H9 (cell line): ENCODE measurements around the gene BTBD1. TPM values are rescaled to one million over a fixed set of nuclear protein-coding genes. Genes with fewer than 3 reads are reported as not detected.

Experiments used
- DNase-seq: peaks from one replicate; pipeline ENCODE4 v3.0.0-alpha.2; 2017
- H2AFZ ChIP-seq: one replicate; pipeline ENCODE4 v1.6.1; 2013; ENCODE audit warnings: mild to moderate bottlenecking, low read length, control low read depth, moderate library complexity
- H2AK5ac ChIP-seq: 2 replicates; pipeline ENCODE4 v1.6.1; 2013; ENCODE audit warnings: low read length, control low read depth, mixed read lengths; ENCODE audit not compliant: insufficient read length
- H2BK120ac ChIP-seq: one replicate; pipeline ENCODE4 v1.6.1; 2013; ENCODE audit warnings: low read depth, mild to moderate bottlenecking, low read length, control low read depth, inconsistent platforms; ENCODE audit not compliant: poor library complexity, severe bottlenecking
- H2BK12ac ChIP-seq: 2 replicates; pipeline ENCODE4 v1.6.1; 2013; ENCODE audit warnings: low read length, control low read depth, mixed read lengths, low read depth; ENCODE audit not compliant: insufficient read length
- H2BK15ac ChIP-seq: 2 replicates; pipeline ENCODE4 v1.6.1; 2013; ENCODE audit warnings: low read depth, low read length, control low read depth
- H2BK20ac ChIP-seq: one replicate; pipeline ENCODE4 v1.6.1; 2013; ENCODE audit warnings: low read depth, mild to moderate bottlenecking, low read length, control low read depth, inconsistent platforms; ENCODE audit not compliant: poor library complexity, severe bottlenecking
- H2BK5ac ChIP-seq: 2 replicates; pipeline ENCODE4 v1.6.1; 2013; ENCODE audit warnings: low read length, control low read depth, mixed read lengths; ENCODE audit not compliant: insufficient read length
- H3K14ac ChIP-seq: 2 replicates; pipeline ENCODE4 v1.6.1; 2013; ENCODE audit warnings: low read length, control low read depth; ENCODE audit not compliant: insufficient read depth
- H3K18ac ChIP-seq: 2 replicates; pipeline ENCODE4 v1.6.1; 2013; ENCODE audit warnings: low read depth, mild to moderate bottlenecking, mixed read lengths, low read length, control low read depth; ENCODE audit not compliant: insufficient read length
- H3K23ac ChIP-seq: 2 replicates; pipeline ENCODE4 v1.6.1; 2013; ENCODE audit warnings: low read length, control low read depth, mixed read lengths, low read depth; ENCODE audit not compliant: insufficient read length
- H3K23me2 ChIP-seq: 2 replicates; pipeline ENCODE4 v1.6.1; 2013; ENCODE audit warnings: low read depth, mild to moderate bottlenecking, mixed read lengths, low read length, control low read depth; ENCODE audit not compliant: insufficient read length, poor library complexity, severe bottlenecking
- H3K27ac ChIP-seq: 2 replicates; pipeline ENCODE4 v1.5.1; 2013; ENCODE audit warnings: low read length, control low read depth, mixed read lengths, low read depth; ENCODE audit not compliant: insufficient read length
- H3K27me3 ChIP-seq: 2 replicates; pipeline ENCODE4 v1.6.1; 2013; ENCODE audit warnings: low read length, control low read depth, inconsistent platforms; ENCODE audit not compliant: insufficient read depth
- H3K4ac ChIP-seq: 2 replicates; pipeline ENCODE4 v1.6.1; 2013; ENCODE audit warnings: low read depth, mild to moderate bottlenecking, control low read depth, inconsistent platforms, low read length, moderate library complexity
- H3K4me1 ChIP-seq: 2 replicates; pipeline ENCODE4 v1.6.1; 2013; ENCODE audit warnings: low read length, control low read depth, inconsistent platforms; ENCODE audit not compliant: insufficient read depth
- H3K4me2 ChIP-seq: 2 replicates; pipeline ENCODE4 v1.6.1; 2013; ENCODE audit warnings: low read length, control low read depth, mixed read lengths; ENCODE audit not compliant: insufficient read length, insufficient read depth
- H3K56ac ChIP-seq: 2 replicates; pipeline ENCODE4 v1.6.1; 2013; ENCODE audit warnings: low read depth, mild to moderate bottlenecking, mixed read lengths, low read length, control low read depth; ENCODE audit not compliant: insufficient read length
- H3K79me1 ChIP-seq: 2 replicates; pipeline ENCODE4 v1.6.1; 2013; ENCODE audit warnings: low read depth, mild to moderate bottlenecking, moderate library complexity, low read length, control low read depth, inconsistent platforms; ENCODE audit not compliant: insufficient read depth, poor library complexity, severe bottlenecking
- H3K79me2 ChIP-seq: 2 replicates; pipeline ENCODE4 v1.6.1; 2013; ENCODE audit warnings: low read length, control low read depth, inconsistent platforms; ENCODE audit not compliant: insufficient read depth
- H3K9ac ChIP-seq: 2 replicates; pipeline ENCODE4 v1.6.1; 2013; ENCODE audit warnings: low read length, control low read depth, mixed read lengths; ENCODE audit not compliant: insufficient read length; ENCODE audit errors: extremely low read depth
- H3K9me3 ChIP-seq: one replicate; pipeline ENCODE4 v1.6.1; 2013; ENCODE audit warnings: low read depth, low read length, inconsistent platforms; ENCODE audit not compliant: control insufficient read depth
- H3T11ph ChIP-seq: one replicate; pipeline ENCODE4 v1.6.1; 2013; ENCODE audit warnings: mild to moderate bottlenecking, low read length, control low read depth, inconsistent platforms
- H4K20me1 ChIP-seq: one replicate; pipeline ENCODE4 v1.6.1; 2013; ENCODE audit not compliant: control insufficient read depth, insufficient read length, insufficient read depth
- H4K5ac ChIP-seq: 2 replicates; pipeline ENCODE4 v1.6.1; 2013; ENCODE audit warnings: low read depth, mild to moderate bottlenecking, mixed read lengths, low read length, control low read depth; ENCODE audit not compliant: insufficient read length
- H4K8ac ChIP-seq: replicated peaks from 2 replicates; pipeline ENCODE4 v1.6.1; 2013; ENCODE audit warnings: low read length, control low read depth, mixed read lengths, low read depth; ENCODE audit not compliant: insufficient read length
- H4K91ac ChIP-seq: 2 replicates; pipeline ENCODE4 v1.6.1; 2013; ENCODE audit warnings: low read depth, mild to moderate bottlenecking, moderate library complexity, mixed read lengths, low read length, control low read depth; ENCODE audit not compliant: insufficient read length
- H3K27ac Mint-ChIP-seq, 3 experiments: 2 replicates in 2 of 3; 3 replicates in 1 of 3; pipeline ENCODE4 v1.8.0; 2020 to 2021; ENCODE audit warnings: mixed read lengths in 3 of 3, mild to moderate bottlenecking in 1 of 3, moderate library complexity in 1 of 3
- H3K27me3 Mint-ChIP-seq: 2 replicates; pipeline ENCODE4 v1.8.0; 2021; ENCODE audit warnings: low read depth, mild to moderate bottlenecking, moderate library complexity, mixed read lengths
- H3K36me3 Mint-ChIP-seq, 3 experiments: 2 replicates in 2 of 3; 3 replicates in 1 of 3; pipeline ENCODE4 v1.8.0; 2020 to 2021; ENCODE audit warnings: low read depth in 3 of 3, mixed read lengths in 3 of 3; ENCODE audit not compliant: insufficient read depth in 1 of 3
- H3K4me1 Mint-ChIP-seq, 2 experiments: 2 replicates each; pipeline ENCODE4 v1.8.0; 2020; ENCODE audit warnings: mixed read lengths in 2 of 2
- H3K4me3 Mint-ChIP-seq, 2 experiments: 2 replicates in 1 of 2; 3 replicates in 1 of 2; pipeline ENCODE4 v1.8.0; 2020 to 2021; ENCODE audit warnings: mild to moderate bottlenecking in 2 of 2, mixed read lengths in 2 of 2, moderate library complexity in 1 of 2
- H3K9me3 Mint-ChIP-seq, 2 experiments: 2 replicates in 1 of 2; 3 replicates in 1 of 2; pipeline ENCODE4 v1.8.0; 2020; ENCODE audit warnings: mild to moderate bottlenecking in 2 of 2, mixed read lengths in 2 of 2, moderate library complexity in 1 of 2
- WGBS: extraction: QIAGEN DNeasy Blood & Tissue Kit; methylation state at CpG from one replicate; pipeline ENCODE4 v1.1.7; 2013; ENCODE audit warnings: missing lambda C conversion rate, low lambda C conversion rate, mixed read lengths; ENCODE audit not compliant: insufficient read length; ENCODE audit errors: extremely low coverage; 5-methylcytosine and 5-hydroxymethylcytosine counted together
- total RNA-seq: library from RNA; stranded (reverse); gene quantifications from 2 replicates; pipeline ENCODE4 v1.2.1, GENCODE V29; 2021
- TF ChIP-seq, protein P1 (sequence below): fragments of 200-600 bp; sonication (generic); conservative IDR thresholded peaks from 3 replicates; pipeline ENCODE4 v1.8.0; 2021; ENCODE audit warnings: antibody characterized with exemption, mild to moderate bottlenecking

Gene BTBD1
- total RNA-seq, 1 experiment from 2014 or later: 43.3 TPM

DNA sequence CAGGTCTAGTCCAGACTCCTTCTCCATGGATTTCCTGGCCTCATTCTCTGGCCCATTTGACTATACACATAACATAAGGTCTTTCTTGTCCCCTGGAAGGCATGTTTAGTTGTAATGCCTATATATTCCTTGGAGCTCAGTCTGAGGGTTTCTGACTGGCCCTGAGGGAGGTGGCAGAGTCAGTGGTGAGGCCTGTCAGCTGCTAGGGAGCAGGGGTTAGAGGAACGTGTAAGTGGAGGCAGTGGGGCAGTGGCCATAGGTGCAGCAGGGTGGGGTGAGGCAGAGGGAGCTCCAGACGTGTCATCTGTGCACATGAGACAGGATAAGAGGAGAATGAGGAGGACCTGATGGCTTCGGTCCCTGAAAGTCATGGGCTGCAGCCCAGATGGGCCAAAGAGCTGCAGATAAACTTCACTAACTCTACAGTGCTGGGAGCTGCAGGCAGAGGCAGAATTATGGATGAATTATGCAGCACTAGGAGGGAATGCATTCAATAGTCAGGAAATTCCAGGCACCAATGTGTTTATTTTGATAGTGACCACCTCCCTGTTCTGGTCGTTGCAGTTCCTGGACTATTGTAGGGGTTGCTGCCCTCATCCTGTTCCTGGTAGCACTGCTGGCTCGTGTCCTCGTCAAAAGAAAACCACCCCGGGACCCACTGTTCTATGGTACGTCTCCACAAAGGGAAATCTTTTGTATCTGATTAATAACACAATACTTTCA lies 45.3 kb upstream of the BTBD1 start:
- Histone ChIP-seq H3T11ph (no peak overlapping the region), H3K27me3 (no peaks in the 10 kb centered on the region; the same call in 1 of the 2 replicates), H3K56ac (no peak overlapping the region), H3K9ac (no peak overlapping the region), H3K27ac (no peak overlapping the region), H3K4me1 (no peaks in the 10 kb centered on the region), H4K8ac (no peak overlapping the region), H3K79me2 (no peaks in the 10 kb centered on the region), H4K20me1 (no peaks in the 10 kb centered on the region), H3K18ac (no peak overlapping the region), H2AFZ (no peak overlapping the region), H2AK5ac (no peak overlapping the region), H2BK12ac (no peak overlapping the region), H2BK20ac (no peak overlapping the region), H3K4me2 (no peak overlapping the region), H2BK15ac (no peak overlapping the region), H2BK120ac (no peak overlapping the region), H3K9me3 (no peaks in the 10 kb centered on the region), H3K14ac (no peak overlapping the region), H2BK5ac (no peak overlapping the region), H4K5ac (no peak overlapping the region), H3K4ac (no peak overlapping the region), H4K91ac (no peak overlapping the region), H3K23ac (no peak overlapping the region), H3K23me2 (no peaks in the 10 kb centered on the region), H3K79me1 (no peaks in the 10 kb centered on the region)
- no CpG with 5 or more reads among the region's 8 CpGs for whole genome bisulfite sequencing
- Mint-ChIP-seq H3K9me3 (peaks cover 0 to 6% of the 10 kb centered on the region in 2 experiments; a peak in 2 of 5 replicates), H3K36me3 (peaks cover 0 to 4% (median 0%) of the 10 kb centered on the region in 3 experiments; a peak in 3 of 7 replicates), H3K27me3 (peaks cover 28% of the 10 kb centered on the region), H3K4me1 (peaks cover 0 to 14% of the 10 kb centered on the region in 2 experiments; a peak in 2 of 4 replicates), H3K27ac (peak overlapping the region in 1 of 3 experiments; percentile 25; a peak in 2 of 7 replicates), H3K4me3 (no peak overlapping the region)
- DNase-seq: no peak
- TF ChIP-seq, protein P1, sequence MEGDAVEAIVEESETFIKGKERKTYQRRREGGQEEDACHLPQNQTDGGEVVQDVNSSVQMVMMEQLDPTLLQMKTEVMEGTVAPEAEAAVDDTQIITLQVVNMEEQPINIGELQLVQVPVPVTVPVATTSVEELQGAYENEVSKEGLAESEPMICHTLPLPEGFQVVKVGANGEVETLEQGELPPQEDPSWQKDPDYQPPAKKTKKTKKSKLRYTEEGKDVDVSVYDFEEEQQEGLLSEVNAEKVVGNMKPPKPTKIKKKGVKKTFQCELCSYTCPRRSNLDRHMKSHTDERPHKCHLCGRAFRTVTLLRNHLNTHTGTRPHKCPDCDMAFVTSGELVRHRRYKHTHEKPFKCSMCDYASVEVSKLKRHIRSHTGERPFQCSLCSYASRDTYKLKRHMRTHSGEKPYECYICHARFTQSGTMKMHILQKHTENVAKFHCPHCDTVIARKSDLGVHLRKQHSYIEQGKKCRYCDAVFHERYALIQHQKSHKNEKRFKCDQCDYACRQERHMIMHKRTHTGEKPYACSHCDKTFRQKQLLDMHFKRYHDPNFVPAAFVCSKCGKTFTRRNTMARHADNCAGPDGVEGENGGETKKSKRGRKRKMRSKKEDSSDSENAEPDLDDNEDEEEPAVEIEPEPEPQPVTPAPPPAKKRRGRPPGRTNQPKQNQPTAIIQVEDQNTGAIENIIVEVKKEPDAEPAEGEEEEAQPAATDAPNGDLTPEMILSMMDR: no peak
